ENCODE data around the gene BHLHE41. TPM values are rescaled to one million over a fixed set of nuclear protein-coding genes. Genes with fewer than 3 reads are reported as not detected.

BHLHE41 gene
- 0.33 and 0.35 TPM in 2 replicates for total RNA-seq

DNA sequence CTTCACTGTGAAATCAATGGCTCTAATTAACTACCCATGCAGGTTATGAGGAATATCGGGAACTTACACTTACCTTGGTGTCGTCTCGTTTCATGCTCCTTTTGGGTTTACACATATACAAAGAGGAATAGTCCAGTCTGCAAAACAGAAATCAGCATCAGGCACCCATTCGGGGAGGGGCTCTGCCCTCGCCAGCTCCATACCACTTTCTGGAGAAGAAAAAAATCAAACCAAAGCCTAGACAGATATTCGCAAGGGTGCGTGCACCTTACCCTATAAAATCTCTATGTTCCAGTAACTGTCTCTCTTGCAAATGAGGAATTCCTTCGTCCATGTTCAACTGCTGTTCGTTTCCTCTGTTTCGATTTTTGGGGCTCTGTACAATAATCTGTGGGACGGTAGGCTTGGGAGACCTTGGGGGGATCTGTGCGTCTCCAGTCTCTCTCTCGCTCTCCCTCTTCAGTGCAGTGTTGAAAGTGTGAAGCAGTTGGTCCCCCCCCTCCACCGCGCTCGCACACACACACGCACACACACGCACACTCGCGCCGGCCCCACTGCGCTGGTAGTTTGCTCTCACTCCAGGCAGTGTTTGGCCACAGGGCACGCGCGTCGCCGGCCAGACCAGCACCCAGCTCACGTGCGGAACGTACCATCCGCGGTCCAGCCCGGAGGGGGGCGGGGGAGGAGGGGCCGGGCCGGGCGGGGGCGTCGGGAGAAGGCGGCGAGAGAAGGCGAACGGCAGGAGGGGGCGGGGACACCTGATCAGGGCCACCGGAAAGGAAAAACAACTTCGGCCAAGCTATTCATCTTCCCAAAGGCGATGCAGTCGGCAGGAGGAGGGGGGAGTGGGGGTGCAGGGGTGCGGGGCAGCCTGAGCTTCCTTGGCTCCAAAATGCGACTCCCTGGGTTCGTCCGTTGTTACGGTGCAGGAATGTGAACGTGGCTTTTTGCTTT, at the start of gene BHLHE41:
BHLHE41 (minus strand) TSS at position 592 of the 954 bp plus-strand sequence; CDS start at position 334, 258 bp downstream.

Other genes with a start within 250 kb of the BHLHE41 start
- gene RASSF8, start 166.4 kb downstream of the BHLHE41 start, total RNA-seq: 7.2 and 7.6 TPM in 2 replicates
- gene SSPN, start 70.5 kb upstream of the BHLHE41 start, total RNA-seq: 1.6 and 3.2 TPM in 2 replicates